HG03135 (cell line): ENCODE results near the gene SULF2.

Experiments used
- ATAC-seq: cut with Tn5 transposase; IDR thresholded peaks from one replicate; pipeline ENCODE4 v1.9.1; 2021; ENCODE audit warnings: mild to moderate bottlenecking, moderate library complexity; ENCODE audit not compliant: unreplicated experiment

SULF2 gene

DNA sequence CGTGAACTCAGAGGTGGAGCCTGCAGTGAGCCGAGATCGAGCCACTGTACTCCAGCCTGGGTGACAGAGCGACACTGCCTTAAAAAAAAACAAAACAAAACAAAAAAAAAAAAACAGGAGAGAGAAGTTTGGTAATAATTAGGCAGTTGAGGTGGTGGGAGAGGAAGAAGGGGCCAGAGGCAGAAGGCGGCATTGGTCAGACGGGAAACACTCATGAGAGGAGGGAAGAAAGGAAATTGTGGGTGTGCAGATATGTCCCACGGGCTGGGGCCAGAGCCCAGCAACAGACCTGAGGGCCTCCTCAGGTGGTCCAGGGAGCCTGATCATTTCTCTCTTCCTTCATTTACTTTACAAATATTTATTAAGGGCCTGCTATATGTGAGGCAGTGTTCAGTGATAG, 20.0 kb downstream of the SULF2 start:
- ATAC-seq, result no peak

DNA sequence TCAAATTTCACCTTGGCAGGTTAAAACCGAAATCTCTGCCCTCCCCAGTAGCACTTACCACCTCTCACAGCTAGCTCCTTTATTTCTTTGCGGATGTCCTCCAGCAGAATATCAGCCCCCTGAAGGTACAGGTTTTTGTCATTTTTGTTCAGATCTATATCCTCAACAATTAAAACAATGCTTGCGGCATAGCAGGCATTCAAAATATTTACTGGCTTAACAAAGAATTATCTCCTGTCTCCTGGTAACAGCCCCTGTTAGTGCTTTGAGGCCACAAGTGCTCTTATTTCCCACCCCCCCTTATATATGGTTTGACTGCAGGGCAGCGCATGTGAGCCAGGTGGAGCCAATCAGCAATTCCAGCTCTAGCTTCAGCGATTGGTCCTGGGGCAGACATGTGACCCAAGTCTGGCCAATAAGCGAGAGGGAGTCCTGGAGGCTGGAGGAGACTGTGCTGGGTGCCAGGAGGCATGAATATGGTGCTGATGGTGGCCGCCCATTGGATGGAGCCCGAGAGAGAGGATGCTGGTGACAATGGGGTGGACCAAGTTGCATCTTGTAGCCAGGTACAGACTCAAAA, 21.0 kb downstream of the SULF2 start:
- ATAC-seq, result no peak

DNA sequence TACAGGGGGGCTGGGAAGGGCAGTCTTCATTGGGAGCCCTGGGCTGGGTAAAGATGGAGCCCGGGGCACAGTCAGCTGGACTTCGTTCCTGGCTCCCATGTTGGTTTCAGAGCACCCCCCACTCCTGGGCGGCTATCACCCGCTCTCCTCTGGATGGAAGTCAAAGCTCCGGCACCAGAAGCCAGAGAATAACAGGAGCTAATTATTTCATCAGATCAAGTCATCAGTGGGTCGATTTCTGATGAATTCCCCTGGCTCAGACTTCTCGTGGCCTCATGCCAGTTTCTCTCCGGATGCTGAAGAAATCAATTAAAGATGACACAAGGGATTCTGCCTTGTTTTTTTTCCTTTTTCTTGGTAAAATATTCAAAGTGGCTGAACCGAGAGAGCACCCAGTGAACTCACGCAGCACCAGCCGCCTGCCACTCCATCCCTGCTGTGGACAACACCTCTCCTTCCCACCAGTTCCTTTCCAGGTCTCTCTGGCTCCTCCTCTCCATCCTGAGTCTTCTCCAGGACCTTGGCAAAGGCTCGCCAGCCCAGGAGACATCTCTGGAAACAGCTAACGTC, 22.5 kb downstream of the SULF2 start:
- no peak for ATAC-seq

DNA sequence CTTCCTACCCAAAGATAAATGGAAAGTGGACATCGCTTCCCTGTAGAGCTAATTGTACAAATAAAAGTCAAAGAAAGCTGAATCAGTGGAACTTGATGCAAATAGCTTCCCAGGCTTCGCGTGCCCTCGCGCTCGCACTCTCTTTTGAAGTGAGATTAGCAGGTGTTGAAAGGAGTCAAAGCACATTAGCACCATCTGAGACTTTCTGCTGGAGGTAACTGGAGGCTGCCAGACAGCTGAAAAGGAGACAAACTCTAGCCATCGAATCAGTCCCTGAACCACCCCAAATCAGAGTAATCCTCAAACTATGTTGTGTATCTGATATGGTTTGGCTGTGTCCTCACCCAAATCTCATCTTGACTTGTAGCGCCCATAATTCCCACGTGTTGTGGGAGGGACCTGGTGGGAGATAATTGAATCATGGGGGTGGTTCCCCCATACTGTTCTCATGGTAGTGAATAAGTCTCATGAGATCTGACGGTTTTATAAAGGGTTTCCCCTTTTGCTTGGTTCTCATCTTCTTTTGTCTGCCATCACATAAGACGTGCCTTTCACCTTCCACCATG, 23.7 kb downstream of the SULF2 start:
- no peak for ATAC-seq

DNA sequence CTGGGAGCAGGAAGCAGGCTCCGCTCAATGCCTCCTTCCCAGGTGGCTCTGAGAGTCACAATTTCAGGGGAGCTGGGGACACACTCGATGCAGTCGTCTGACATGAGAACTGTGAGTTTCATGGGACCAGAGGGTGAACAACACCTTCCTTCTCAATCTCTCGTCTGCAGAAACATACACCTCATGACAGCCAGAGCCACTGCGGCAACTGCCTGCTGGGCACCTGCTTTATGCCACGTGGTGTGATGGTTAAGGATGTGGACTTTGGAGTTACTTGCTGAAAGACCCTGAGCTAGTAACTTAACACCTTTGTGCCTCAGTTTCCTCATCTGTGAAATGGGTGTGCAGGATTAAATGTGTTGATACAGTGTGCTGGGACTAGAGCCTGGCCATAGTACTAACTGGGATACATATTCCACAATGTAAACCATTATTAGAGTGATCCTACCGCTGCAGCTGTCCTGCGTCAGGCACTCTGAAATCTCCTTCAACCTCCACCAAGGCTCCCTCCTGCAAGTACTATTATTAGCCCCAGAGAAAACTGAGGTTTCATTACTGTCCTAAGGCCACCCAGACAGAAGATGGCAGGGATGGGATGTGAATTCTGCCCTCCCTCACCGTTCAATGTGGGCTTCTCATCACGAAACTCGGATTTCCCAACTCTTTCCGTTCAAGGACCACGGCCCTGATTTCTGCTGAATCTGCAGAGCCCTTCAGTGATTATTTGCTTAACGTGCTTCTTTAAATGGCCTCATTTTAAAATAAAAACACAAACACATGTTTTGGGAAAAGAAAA, 24.4 kb downstream of the SULF2 start:
- no peak for ATAC-seq

DNA sequence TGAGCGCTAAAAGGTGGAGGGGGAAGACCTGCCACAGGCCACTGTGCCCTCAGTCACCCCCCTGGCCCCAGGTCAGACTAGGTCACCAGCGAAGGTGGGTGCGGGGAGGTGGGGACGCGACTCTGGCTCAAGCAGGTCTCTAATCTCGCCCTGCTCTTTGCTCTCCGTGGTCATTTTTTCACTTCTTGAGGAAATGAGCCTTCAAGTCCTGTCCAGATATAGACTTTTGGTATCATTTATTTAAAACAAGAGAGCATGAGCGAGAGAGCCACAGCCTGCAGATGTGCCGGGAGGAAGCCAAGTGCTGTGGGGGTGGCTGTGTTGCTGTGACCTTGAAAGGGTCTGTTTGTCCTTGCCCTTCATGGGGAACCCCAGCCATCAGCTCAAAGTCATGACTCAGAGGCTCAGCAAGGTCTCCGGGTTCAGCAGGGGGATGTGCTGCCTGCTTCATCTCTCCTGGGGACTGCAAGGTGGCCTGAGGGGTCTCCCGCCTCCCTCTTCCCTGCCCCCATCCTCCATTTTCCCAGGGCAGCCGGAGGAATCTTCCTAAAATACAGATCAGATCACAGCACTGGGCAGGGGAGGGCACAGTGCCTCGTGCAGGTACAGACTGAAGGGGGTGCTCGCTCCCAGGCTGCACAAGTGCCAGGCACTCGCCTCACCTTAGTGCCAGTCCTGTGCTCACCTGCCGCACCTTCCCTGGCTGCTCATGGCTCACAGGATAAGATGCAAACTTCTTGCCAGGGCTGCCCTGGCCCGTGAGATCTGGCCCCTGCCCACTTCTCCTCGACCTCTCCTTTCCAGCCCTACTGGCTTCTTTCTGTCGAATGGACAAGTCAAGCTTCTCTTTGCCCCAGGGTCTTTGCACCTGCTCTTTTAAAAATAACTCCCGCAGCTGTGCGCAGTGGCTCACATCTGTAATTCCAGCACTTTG, 26.5 kb downstream of the SULF2 start:
- no peak for ATAC-seq

DNA sequence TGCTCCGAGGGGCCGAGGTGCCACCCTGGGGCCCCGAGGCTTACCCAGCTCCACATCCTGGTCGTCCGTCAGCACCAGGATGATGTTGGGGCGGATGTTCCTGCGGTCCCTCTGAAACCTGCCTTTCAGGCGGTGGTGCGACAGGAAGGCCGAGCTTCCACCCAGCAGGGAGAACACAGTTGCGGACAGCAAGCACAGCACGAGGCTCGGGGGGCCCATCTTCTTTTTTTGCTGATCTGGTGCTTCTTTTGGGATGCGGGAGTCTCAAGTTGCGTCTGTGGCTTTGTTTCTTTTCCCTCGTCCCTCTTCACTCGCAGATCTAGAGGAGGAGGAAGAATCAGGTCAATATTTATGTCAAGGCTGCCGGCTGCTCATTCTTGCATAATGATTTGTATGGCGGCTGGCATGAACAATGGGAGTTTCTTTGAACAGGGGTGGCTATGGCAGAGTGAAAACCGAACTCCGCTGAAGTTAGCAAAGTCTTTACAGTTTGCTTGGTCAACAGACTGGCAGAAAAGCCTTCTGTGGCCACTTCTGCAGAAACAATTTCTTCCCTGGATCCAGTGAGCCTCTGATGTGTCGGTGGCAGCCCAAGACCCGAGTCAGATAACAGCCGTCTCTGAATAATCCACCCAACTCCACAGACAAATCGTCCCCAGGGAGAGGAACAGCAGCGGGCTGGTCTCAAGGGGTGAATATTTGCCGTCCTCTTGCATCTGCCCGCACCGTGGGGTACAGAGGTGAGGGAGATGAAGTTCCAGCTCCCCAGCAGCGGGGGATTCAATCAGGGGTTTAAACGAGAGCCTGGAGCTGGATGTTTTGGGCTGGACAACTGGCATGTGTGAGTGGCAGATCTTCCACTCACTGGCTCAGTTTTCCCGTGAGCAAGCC, 27.9 kb downstream of the SULF2 start:
- no peak for ATAC-seq

DNA sequence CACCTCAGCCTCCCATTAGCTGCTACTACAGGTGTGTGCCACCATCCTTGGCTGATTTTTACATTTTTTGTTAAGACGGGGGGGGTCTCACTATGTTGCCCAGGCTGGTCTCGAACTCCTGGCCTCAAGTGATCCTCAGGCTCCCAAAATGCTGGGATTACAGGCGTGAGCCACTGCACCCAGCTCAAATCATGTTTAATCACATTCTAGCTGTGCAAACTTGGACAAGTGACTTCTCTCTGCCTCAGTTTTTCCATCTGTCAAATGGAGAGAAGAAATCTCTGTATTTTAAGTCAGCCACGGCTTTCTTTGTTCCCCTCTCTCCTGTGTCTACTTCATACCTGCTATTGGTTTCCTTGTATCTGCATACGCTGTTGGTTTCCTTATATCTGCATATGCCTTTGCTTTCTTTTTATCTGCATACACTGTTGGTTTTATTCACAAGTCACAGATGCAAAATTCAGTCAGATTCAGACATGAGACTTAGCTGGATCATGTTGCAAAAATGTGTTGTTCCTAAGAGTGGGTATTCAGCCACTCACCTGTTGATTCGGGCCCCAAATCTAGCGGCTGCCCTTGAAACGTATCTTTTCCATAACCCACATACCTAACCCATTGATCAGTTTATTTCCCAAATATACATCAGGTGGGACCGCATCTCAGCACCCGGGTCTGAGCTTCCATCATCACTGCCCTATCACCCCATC, 30.2 kb downstream of the SULF2 start:
- no peak for ATAC-seq

DNA sequence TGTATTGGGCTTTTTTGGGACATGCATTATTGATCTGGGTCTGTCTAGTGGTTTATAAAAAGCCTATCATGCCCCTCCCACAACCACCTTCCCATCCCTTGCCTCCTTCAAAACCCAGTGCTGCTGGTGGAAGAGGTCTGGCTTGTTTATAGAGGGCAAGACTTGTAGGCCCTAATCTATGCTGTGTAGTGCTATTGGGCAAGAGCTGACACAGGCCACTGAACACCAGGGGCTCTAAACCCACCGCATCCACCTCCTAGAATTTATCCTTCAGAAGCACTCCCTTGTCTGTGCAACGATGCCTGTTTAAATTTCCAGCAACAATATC, 30.9 kb downstream of the SULF2 start:
- ATAC-seq, result no peak

DNA sequence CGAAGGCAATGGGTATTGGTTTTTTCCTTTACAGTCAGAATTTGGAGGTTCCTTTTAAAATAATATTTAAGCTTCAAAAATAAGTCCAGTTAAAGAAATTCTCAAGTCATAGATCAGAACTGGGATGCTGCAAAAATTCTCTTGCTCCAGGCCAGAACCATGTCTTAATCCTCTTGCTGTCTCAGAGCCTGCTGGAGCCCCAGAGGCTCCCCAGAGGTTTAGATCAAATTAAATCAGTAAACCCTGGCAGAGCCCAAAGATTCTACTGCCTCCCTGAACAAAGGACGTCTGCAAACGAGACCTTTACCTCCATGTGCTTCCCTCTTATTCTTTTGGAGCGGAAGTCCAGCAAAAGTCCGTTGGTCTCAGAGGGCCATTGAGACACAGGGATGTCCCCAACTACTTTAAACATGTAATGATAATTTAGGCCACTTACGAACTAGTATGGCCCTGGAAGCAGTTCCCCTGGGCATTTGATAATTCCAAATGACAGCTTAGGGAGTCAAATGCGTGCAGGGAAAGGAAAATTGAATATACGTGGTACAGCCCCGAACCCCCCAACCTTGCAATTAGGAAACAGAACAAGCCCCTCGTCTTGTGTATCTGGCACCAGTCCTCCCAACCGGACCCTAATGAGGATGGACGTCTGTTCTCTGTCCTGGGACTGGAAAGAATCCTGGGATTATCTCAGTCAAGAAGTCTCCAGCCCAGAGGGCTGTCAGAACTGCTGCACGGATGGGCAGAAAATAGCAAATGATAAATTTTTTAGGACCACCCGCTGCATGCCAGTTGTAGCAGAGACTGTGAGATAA, 31.5 kb downstream of the SULF2 start:
- no peak for ATAC-seq

DNA sequence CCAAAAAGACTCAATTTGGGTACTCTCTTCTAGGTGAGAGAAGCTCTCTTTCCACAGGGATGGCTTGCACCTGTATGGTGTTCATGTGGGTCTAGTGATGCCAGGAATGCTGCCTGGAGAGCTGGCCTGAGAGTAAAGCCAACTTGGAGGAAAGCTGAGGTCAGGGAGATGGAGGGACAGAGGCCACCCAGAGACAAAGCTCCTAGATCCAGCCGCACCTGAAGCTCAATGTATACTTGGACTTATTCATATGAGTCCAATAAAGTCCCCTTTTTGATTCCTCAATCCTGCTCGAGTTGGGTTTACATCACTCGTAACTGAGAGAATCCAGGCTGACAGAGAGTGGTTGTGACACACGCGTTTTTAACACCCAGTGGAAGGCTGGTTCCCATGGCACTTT, 33.8 kb downstream of the SULF2 start:
- no peak for ATAC-seq

DNA sequence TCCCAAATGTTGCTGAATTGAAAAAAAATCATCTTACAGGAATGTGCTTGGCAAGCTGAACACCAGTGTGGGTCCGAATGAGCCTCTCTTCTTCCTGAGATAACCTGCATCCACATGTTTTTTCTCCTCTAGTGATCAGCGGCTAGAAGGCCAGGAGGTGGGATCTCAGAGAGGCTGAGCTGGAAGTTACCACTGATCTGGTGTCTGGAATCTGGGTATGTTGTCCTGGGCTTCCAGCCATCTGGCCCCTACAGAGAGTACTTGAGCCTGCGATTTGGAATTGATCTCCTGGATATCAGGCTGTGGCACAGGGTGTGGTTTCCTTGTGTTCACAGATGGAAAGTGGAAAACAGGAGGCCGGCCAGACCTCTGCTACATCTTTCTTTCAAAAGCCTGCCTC, 35.9 kb downstream of the SULF2 start:
- no peak for ATAC-seq

DNA sequence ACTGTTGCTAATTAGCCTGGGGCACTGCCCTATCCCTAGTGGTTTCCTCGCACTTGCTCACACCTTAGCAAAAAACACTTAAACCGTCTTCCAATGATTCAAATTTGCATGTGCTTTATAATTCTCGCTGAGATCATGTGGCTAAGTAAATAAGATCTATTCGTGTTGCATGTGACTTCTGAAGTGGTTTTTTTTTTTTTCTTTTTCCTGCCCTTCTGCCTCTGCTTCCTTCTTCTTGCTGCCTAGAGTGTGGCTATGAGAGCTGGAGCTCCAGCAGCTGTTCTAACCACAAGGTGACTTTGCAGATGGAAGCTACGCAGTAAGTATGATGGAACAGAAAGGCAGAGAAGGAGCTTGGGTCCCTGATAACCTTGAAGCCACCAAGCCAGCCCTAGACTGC, 36.5 kb downstream of the SULF2 start:
- no peak for ATAC-seq

DNA sequence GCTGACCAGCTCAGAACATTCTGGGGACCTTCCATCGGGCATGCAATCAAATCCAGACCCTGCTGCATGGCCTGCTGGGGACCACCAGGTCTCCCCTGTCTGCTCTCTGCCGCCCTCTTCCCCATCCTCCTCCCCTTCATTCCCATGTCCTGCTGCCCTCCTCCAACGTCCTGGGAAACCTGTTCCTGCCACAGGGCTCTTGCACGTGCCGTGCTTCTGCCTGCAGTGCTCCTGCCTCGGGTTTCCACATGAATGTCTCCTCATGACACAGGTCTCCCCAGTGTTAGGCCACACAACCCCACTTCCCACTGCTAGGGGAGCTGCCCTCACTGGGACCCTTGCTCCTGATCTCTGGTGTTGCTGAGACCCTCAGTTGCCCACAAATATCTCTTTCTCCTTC, 37.2 kb downstream of the SULF2 start:
- no peak for ATAC-seq

DNA sequence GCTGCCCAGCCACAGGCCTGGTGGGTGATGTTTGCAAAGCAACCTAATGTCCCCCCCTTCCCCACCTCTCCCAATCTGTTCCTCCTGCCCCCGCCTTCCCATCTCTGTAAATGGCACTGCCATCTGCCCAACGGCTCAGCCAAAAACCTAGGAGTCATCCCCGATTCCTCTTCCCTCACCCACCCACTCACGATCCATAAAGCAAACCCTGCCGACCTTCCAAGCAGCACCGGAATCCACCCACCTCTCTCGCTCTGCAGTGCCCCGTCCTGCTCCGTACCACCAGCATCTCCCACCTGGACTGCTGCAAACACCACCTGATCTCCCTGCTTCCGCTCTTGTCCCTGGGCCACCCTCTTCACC, 37.6 kb downstream of the SULF2 start:
- no peak for ATAC-seq

DNA sequence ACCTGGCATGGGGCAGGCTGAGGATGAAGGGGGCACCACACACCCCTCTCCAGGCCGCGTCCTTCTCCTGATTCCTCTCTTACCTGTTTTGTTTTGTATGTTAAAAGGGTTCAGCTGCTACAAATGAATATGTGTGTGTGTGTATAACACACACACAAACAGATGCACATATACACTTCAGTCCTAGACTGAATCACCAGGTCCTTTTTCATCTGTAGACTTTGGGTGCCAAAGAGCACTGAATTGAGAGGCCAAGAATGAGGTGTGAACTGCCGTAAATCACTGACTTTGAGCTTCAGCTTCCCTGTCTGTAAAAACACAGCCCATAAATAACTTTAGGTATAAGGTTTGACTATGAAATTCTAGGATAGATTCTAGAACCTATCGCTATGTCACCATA, 40.5 kb downstream of the SULF2 start:
- ATAC-seq, result no peak

DNA sequence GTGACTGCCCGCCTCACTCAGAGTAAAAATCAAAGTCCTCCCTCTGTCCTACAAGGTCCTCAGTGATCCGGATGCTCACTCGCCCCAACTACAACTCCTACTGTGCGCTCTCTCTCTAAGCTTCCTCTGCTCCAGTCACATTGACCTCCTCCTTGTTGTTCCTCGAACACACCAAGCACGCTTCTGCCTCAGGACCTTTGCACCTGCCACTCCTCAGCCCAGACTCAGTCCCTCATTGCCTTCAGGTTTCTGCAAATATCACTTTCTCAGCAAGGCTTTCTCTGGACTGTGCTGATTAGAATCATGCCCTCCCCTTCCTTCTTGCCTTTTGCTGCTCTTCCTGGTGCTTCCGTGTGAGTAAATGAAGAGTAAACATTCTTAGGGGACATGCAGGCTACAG, 41.6 kb downstream of the SULF2 start:
- no peak for ATAC-seq

DNA sequence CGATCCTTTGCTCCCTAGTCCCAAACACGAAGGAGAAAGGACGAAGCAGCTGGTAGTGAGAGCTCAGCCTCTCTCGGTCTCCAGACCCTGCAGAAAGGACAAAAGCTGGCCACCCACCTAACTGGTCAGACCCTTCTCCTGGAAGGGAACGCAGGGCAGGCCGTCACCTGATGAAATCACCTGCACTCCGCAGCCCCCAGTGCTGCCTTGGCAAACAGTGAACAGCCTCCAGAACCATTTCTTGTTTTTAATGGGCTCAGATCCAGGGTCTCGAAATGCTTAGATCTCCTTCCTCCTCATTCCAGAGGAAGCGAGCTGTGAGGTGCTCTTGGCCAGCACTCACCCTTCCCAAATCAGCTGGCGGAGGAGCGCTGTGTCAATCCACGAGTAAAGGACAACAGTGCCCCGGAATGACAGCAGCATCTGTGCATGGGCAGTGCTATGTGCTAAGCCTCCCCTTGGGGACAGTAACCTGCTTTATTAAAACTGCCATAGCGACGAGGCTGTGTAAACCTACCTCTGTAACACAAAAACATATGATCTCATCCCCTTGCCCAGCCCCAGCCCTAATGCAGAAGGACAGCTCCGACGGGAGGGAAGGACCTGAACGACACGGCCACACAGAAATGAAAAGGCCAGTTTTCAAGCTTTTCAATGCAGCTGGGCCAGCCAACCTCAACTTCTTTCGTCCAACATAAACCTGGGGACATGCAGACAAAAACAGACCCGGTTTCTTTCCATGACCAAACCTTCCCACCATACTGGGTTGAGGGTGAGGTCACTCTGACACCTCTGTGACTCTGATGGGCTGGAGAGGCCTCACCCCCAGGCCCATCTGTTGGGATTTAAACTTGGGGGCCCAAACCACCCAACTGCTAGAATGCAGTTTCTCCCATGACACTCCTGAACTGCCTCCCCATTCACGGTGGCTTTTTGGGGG, 43.3 kb downstream of the SULF2 start:
- ATAC-seq, result no peak
